GM18526 (cell line): ENCODE data around the gene C5orf34.

Experiments used
- POLR2A ChIP-seq: IDR thresholded peaks from 3 replicates; pipeline ENCODE4 v1.6.1; 2011; ENCODE audit not compliant: insufficient read length; ENCODE audit errors: extremely low read depth

C5orf34 gene, protein sequence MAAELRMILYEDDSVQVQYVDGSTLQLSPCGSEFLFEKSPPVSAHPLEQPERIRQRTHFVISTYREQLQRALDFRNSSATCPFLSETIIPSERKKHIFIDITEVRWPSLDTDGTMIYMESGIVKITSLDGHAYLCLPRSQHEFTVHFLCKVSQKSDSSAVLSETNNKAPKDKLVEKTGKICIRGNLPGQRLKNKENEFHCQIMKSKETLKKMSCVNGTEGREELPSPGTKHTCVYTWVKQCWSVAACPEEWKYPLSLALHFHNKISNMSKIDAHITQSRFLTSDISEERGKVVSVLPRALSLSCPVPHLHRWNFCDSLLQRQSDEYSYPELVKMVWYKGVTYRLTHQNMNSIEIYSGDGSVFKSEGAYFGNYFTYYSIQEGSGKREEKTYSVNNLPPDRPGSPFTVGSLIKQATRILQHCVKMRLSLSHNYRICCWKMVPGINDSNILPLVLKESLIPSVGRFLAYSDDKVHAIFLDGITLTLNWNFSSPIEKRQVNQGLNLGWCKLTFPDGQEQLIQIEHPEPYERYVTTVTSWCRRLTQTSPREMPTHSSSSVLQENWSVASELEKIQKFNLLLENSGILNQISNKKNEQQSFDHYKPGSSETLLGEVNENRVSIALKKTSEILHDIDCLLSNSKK

DNA sequence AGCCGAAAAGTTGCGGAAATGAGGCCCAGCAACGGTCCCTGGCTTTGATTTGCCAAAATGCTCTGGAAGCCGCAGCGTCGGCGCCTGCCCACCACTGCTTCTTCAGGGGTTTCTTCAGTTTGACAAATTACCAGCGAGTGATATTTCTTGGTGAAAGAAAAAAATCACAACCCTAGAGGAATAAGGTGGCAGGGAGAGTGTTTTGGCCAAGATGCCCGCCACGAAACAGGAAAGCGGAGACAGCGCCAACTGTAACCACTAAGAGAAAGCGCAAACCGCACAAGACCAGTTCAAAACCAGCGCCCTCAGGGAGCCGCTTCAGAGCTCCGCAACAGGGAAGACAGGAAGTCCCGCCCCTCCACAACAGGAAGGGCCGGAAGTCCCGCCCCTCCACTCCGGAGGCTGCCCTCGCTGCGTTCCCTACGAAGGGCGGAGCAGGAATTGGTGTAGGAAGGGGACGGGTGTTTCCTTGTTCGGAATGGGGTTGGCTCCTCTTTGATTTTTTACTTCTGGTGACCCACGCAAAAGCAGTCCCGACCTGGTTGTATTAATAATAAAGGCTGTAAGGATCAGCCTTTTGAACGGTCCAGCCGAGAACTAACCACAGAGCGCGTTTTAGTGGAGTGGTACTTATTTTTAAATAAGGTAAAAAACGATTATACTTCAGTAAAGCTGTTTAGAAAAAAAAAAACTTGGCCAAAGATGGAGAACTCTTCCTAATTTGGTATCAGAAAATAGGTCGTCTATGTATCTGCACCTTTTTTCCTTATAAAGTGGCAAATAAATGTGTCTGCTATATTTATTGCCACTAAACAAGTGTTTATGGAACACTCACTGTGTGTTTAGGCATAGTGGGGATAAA, at the start of gene C5orf34:
Gene C5orf34, minus strand, starts transcription at position 333 of the 862 bp plus-strand sequence. CDS start 5,809 bp downstream, outside the sequence.
- TF ChIP-seq POLR2A = peak; percentile 76

DNA sequence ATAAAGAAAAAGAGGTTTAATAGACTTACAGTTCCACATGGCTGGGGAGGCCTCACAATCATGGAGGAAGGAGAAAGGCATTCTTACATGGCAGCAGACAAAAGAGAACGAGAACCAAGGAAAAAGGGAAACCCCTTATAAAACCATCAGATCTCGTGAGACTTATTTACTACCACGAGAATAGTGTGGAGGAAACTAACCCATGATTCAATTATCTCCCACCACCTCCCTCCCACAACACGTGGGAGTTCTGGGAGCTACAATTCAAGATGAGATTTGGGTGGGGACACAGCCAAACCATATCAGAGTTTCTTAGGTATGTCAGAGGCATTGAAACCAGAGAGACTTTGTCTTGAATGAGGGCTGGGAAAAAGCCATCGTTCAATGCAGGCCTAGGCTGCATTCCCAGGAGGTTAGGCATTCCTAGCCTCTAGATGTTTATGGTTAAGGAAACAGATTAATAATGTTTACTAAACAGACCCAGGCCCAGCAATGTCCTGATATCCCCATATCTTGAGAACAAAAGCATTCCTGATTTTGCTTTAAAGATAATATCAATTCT, 49.4 kb upstream of the C5orf34 start:
- no peak for TF ChIP-seq POLR2A

DNA sequence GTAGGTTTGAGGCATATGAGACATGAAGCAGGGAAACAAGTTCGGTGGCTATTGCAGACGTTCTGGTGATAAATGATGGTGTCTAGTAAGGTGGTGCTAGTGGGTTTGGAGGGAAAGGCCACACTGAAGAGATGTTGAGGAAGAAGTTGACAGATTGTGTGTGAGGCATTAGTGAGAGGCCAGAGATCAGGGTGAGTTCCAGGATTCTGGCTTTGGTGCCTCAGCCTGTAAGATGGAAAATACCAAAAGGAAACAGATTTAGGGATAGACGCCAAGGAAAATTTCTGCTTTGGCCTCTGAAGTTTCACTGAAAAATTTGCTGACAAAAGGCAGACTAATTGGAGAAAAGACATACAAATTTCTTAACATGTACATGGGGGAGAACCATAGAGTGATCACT, 48.4 kb upstream of the C5orf34 start:
- no peak for TF ChIP-seq POLR2A

- no peak for TF ChIP-seq POLR2A
These were observed 46.4 kb upstream of the C5orf34 start for GRCh38 chr5:43561356-43561755.

GRCh38 chr5:43560128-43560527, 45.2 kb upstream of the C5orf34 start:
- TF ChIP-seq POLR2A = no peak

DNA sequence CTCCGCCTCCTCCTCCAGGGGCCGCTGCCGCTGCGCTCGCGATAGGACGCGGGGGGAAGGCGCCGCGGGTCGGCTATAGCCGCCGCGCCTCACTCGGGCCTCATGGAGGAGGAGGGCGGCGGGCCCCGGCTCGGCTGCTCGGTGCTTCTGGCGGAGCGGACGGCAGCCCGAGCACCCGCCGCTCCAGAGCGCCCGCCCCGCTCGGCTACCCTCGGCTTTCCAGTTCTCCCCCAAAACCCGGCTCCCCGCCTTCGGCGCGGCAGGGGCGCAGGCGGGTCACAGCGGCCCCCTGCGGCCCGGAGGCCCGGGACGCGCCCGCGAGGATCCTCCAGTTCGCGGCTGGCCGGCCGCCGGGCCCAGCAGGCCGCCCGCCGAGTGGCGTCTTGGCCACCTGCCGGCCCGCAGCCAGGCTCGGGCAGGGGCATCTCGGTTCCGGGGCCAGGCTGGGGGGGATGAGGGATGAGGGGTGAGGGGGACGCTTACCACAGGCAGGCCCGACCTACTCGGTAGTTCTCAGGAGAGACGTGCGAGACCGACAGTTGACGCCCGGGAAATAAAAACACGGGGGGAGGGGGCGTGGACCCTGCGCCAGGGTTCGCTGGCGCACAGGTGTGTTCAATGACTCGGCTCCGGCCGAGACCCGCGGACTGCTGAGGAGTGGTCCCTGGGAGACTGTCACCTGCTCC, 42.1 kb upstream of the C5orf34 start, which contains the start of gene PAIP1:
Gene PAIP1, minus strand, starts transcription at position 221 of the 686 bp plus-strand sequence. CDS start 231 bp downstream, outside the sequence.
- peak; percentile 70 for TF ChIP-seq POLR2A

DNA sequence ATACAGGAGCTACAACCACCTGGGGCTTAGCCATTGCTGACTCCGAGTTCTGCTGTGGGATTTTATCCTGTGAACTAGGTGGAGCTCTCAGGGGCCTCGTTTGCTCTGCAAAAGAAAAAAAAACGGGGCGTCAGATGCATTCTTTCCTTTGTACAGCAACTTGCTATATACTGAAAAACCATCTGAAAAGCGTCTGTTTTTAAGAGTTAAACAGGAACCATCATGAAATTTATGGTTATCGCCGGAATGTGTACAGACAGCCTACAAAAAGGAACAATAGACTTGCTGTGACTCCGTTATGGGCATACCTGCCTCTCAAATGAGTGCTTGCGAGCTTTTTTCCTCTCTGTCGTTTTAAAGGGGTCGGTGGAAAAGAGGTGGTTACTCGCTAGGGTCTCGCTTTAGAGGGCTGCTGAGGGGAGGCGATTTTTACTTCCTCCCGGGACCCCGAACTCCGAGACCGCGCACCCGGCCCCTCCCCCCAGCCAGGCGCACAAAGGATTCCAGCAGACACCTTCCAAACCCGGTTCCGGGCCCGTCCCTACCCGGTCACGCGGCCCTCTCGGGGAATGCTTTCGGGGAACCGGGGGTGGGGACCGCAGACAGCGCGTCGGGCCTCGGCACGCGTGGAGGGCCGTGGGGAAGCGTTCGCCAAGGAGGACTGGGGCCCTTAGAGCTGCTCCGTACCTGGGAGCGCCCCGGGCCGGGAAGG, 41.1 kb upstream of the C5orf34 start:
- no peak for TF ChIP-seq POLR2A

DNA sequence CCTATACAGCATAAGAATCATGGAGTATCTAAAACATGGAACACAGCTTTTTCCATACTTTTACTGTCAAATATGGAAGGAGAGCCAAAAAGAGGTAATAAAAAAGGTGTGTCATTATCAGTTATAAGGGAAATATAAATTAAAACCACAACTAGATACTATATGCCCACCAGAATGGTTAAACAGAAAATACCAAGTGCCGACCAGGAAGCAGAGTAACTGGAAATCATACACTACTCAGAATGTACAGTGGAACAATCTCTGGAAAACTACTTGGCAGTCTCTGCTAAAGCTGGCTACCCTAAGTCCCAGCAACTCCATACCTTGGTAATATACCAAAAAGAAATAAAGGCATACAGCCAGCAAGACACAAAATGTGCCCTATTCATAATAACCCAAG, 39.5 kb upstream of the C5orf34 start:
- TF ChIP-seq POLR2A = no peak

DNA sequence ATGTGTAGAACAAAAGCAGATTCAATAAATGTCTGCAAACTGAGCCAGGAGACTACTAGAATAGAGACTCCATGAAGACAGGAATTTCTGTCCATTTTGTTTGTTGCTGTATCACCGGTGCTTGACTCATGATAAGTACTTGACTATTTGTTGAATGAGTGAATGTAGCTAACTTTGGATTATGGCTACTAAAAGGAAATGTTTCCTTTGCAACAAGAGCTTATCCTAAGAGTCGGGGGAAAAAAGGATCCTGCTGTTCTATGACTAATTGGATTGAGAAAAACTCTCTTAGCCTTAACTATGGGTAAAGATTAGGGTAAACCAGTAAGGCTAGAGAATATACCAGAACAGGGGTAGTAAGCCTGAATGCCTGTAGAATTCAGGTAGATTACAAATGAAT, 38.4 kb upstream of the C5orf34 start:
- TF ChIP-seq POLR2A = no peak

DNA sequence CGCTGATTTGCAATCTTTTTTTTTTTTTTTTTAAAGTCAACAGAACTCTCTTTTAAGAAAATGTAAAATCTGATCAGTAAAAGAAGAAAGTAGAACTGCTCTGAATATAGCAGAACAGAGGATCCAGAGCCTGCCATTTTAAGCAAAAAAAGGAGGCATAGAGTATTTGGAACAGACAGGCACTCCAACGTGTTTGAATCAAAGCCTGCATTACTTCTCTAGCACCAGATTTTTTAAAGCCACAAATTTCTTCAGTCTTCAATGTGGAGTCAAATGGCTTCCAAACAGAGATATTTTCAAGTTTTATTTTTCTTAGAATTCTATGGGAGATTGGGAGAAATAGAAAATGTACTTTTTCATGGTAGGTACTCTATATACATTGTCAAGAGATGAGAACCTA, 36.8 kb upstream of the C5orf34 start:
- no peak for TF ChIP-seq POLR2A

DNA sequence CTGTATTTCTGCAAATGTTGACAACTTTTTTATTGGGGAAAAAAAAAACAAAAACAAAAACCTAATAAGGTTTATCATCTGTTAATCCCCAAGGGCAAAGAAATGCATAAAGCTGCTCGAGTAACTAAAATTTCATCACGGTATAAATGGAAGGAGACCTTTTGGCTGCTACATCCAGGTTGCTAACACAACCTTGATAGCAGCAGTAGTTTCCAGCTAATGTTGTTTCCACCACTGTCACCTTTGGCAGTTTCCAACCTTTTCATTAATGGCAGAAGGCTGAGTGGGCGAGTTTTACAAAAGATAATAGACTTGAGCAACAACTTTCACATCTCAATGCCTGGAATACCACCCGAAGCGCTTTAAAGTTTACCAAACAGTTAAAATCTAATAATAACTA, 33.4 kb upstream of the C5orf34 start:
- no peak for TF ChIP-seq POLR2A

GRCh38 chr5:43547532-43547931, 32.6 kb upstream of the C5orf34 start:
- no peak for TF ChIP-seq POLR2A

GRCh38 chr5:43543434-43543833, 28.5 kb upstream of the C5orf34 start:
- TF ChIP-seq POLR2A = no peak

DNA sequence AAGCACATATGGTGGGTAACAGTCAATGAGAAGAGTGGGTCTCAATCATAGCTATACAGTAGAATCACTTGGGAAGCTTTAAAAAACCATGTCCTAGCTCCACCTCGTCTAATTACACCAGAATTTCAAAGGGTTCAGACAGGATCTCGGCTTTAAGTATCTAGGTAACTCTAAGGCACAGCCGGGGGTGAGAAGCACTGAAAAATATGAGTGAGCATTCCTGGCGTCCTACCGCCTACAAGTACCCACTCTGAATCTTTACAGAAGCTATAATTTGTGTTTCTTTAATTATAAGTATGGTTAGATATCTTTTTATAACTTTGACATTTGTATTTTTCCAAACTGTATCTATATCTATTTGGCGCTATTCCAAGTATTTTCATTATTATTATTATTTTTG, 25.8 kb upstream of the C5orf34 start:
- no peak for TF ChIP-seq POLR2A
